ENCODE measurements around the gene KRR1. TPM values are rescaled to one million over a fixed set of nuclear protein-coding genes. Genes with fewer than 3 reads are reported as not detected.

KRR1 gene
- total RNA-seq = 16.7 and 21.4 TPM in 2 replicates

GRCh38 chr12:75511116-75512048 lies at the start of gene KRR1:
Gene KRR1 (minus strand): TSS chr12:75511609. CDS start chr12:75511597, 12 bp downstream.

DNA sequence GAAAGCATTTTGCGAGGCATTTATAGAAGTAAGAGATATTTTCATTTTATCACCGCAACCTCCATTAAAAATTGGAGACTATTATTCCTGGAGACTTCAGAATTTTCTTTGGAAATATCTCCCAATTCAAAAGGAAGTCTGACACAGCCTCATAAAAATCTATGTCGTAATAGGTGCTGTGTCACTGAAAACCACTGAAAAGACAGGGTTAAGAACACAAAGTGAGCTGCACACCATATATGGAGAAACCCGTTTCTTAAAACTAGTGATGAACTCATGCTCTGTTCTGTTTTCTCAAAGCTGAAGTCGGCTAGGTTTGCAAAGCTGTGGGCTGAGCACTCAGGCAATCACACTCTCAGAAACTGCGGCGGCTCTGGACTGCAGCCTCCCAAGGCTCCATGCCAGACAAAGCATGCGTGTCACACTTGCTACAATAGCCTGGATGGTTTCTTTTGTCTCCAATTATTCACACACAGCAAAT lies 30.9 kb downstream of the KRR1 start, which contains the start of gene GLIPR1:
TSS of gene GLIPR1 (plus strand) at position 287 of the 481 bp plus-strand sequence. CDS start at position 413, 126 bp downstream.

Other genes starting within 250 kb of the KRR1 start
- gene CAPS2, start 181.3 kb downstream of the KRR1 start, total RNA-seq = 0.23 and 1.0 TPM in 2 replicates
- gene GLIPR1L1, start 176.9 kb downstream of the KRR1 start, total RNA-seq = not detected in 2 replicates
- 0.09 and 0.23 TPM in 2 replicates for gene GLIPR1L2, start 120.5 kb downstream of the KRR1 start, total RNA-seq
- gene GLIPR1, start 30.9 kb downstream of the KRR1 start, total RNA-seq = 7.9 and 19.8 TPM in 2 replicates